NCI-H2171 treated with DMSO at 0.1 percent for 48 hours (cell line): ENCODE data around the gene ACER3.
"Not testable (repeated sequence)": the region's sequence is repeated elsewhere in the genome, so short reads cannot be mapped to it uniquely, and the experiment has no call there.

Source experiments
- DNase-seq: peaks from one replicate; lab custom pipeline; 2025; lab: John Stamatoyannopoulos, UW

ACER3 gene

GRCh38 chr11:77038029-77038824, 177.5 kb downstream of the ACER3 start:
- DNase-seq, result no peak

- DNase-seq, result no peak
Measured at GRCh38 chr11:77038825-77039326, 178.2 kb downstream of the ACER3 start.

- DNase-seq, result no peak
Measured at GRCh38 chr11:77039491-77040400, 179.0 kb downstream of the ACER3 start.

- no peak for DNase-seq
Measured at GRCh38 chr11:77040401-77040777, 179.7 kb downstream of the ACER3 start.

GRCh38 chr11:77040889-77041288, 180.2 kb downstream of the ACER3 start:
- no peak for DNase-seq

GRCh38 chr11:77042111-77042726, 181.5 kb downstream of the ACER3 start:
- no peak for DNase-seq

- no peak for DNase-seq
Measured at GRCh38 chr11:77044356-77044755, 183.6 kb downstream of the ACER3 start.

- DNase-seq, result no peak
Measured at GRCh38 chr11:77044886-77045285, 184.2 kb downstream of the ACER3 start.

GRCh38 chr11:77046060-77046501, 185.4 kb downstream of the ACER3 start:
- DNase-seq, result no peak

GRCh38 chr11:77047007-77047927, 186.5 kb downstream of the ACER3 start:
- DNase-seq, result peak; percentile 91

- not testable (repeated sequence) for DNase-seq
Measured at GRCh38 chr11:77047928-77048446, 187.3 kb downstream of the ACER3 start.

GRCh38 chr11:77049026-77049425, 188.3 kb downstream of the ACER3 start:
- no peak for DNase-seq

GRCh38 chr11:77051511-77051910, 190.8 kb downstream of the ACER3 start:
- DNase-seq, result no peak

- DNase-seq, result no peak
Measured at GRCh38 chr11:77052518-77052917, 191.8 kb downstream of the ACER3 start.

GRCh38 chr11:77053217-77054015, 192.7 kb downstream of the ACER3 start:
- DNase-seq, result no peak

- DNase-seq, result no peak
Measured at GRCh38 chr11:77054084-77054483, 193.4 kb downstream of the ACER3 start.

- DNase-seq, result no peak
Measured at GRCh38 chr11:77055101-77055561, 194.4 kb downstream of the ACER3 start.

GRCh38 chr11:77055913-77056312, 195.2 kb downstream of the ACER3 start:
- DNase-seq, result no peak

- no peak for DNase-seq
Measured at GRCh38 chr11:77056814-77057402, 196.2 kb downstream of the ACER3 start.
